Measurements from ENCODE around the gene SLC15A3. TPM values are rescaled to one million over a fixed set of nuclear protein-coding genes. Genes with fewer than 3 reads are reported as not detected.
"Not testable (repeated sequence)": the region's sequence is repeated elsewhere in the genome, so short reads cannot be mapped to it uniquely, and the experiment has no call there.

The SLC15A3 gene
- total RNA-seq, 1 donor from 2014 or later: 0.62 TPM

- TF ChIP-seq CTCF (IDR thresholded peaks at IDR 0.05): no peak
- H3K36me3 Mint-ChIP-seq (ENCODE audit: low read depth): no peaks in the 10 kb centered on the region
- H3K4me1 Mint-ChIP-seq (ENCODE audit: low read depth): peaks cover 33% of the 10 kb centered on the region
- peaks cover 16% of the 10 kb centered on the region for H3K27me3 Mint-ChIP-seq (ENCODE audit: low read depth)
- peak overlapping the region; percentile 97 for H3K27ac Mint-ChIP-seq (ENCODE audit: unreplicated experiment)
- peak overlapping the region; percentile 95 for H3K4me3 Mint-ChIP-seq (ENCODE audit: unreplicated experiment)
- no peak for DNase-seq (ENCODE audit: low spot score)
- no peaks in the 10 kb centered on the region for H3K9me3 Mint-ChIP-seq (ENCODE audit: low read depth)
These were observed 39.0 kb downstream of the SLC15A3 start for GRCh38 chr11:60912851-60913528.

- Mint-ChIP-seq H3K27me3 (ENCODE audit: low read depth) (peaks cover 16% of the 10 kb centered on the region), H3K36me3 (ENCODE audit: low read depth) (no peaks in the 10 kb centered on the region), H3K4me1 (ENCODE audit: low read depth) (peaks cover 33% of the 10 kb centered on the region), H3K9me3 (ENCODE audit: low read depth) (no peaks in the 10 kb centered on the region), H3K4me3 (ENCODE audit: unreplicated experiment) (peak overlapping the region; percentile 10), H3K27ac (ENCODE audit: unreplicated experiment) (peak overlapping the region; percentile 41)
- no peak for TF ChIP-seq CTCF (IDR thresholded peaks at IDR 0.05)
- no peak for DNase-seq (ENCODE audit: low spot score)
These were observed 39.6 kb downstream of the SLC15A3 start for GRCh38 chr11:60912223-60912850.

GRCh38 chr11:60910711-60911380 is 41.1 kb downstream of the SLC15A3 start:
- peaks cover 34% of the 10 kb centered on the region for H3K4me1 Mint-ChIP-seq (ENCODE audit: low read depth)
- no peak for DNase-seq (ENCODE audit: low spot score)
- no peak overlapping the region for H3K4me3 Mint-ChIP-seq (ENCODE audit: unreplicated experiment)
- peaks cover 16% of the 10 kb centered on the region for H3K27me3 Mint-ChIP-seq (ENCODE audit: low read depth)
- no peak for TF ChIP-seq CTCF (IDR thresholded peaks at IDR 0.05)
- H3K27ac Mint-ChIP-seq (ENCODE audit: unreplicated experiment): no peak overlapping the region
- no peaks in the 10 kb centered on the region for H3K36me3 Mint-ChIP-seq (ENCODE audit: low read depth)
- H3K9me3 Mint-ChIP-seq (ENCODE audit: low read depth): no peaks in the 10 kb centered on the region

- H3K9me3 Mint-ChIP-seq (ENCODE audit: low read depth): no peaks in the 10 kb centered on the region
- H3K27ac Mint-ChIP-seq (ENCODE audit: unreplicated experiment): no peak overlapping the region
- TF ChIP-seq CTCF (IDR thresholded peaks at IDR 0.05): no peak
- DNase-seq (ENCODE audit: low spot score): no peak
- no peak overlapping the region for H3K4me3 Mint-ChIP-seq (ENCODE audit: unreplicated experiment)
- H3K4me1 Mint-ChIP-seq (ENCODE audit: low read depth): peaks cover 34% of the 10 kb centered on the region
- peaks cover 16% of the 10 kb centered on the region for H3K27me3 Mint-ChIP-seq (ENCODE audit: low read depth)
- H3K36me3 Mint-ChIP-seq (ENCODE audit: low read depth): no peaks in the 10 kb centered on the region
These were observed 41.7 kb downstream of the SLC15A3 start for GRCh38 chr11:60910281-60910687.

- H3K9me3 Mint-ChIP-seq (ENCODE audit: low read depth); H3K27ac Mint-ChIP-seq (ENCODE audit: unreplicated experiment); H3K4me3 Mint-ChIP-seq (ENCODE audit: unreplicated experiment); H3K36me3 Mint-ChIP-seq (ENCODE audit: low read depth); DNase-seq (ENCODE audit: low spot score): not testable (repeated sequence)
- Mint-ChIP-seq H3K27me3 (ENCODE audit: low read depth) (peaks cover 16% of the 10 kb centered on the region), H3K4me1 (ENCODE audit: low read depth) (peaks cover 34% of the 10 kb centered on the region)
These were observed 42.2 kb downstream of the SLC15A3 start for GRCh38 chr11:60909680-60910280.
